OCI-LY1 (cell line): Measurements from ENCODE around the gene PDPR.
"Not testable (repeated sequence)": the region's sequence is repeated elsewhere in the genome, so short reads cannot be mapped to it uniquely, and the experiment has no call there.

Experiments
- H2AFZ ChIP-seq: fragments of 200-600 bp; sonication (generic), shearing (Covaris generic); 2 replicates; pipeline ENCODE4 v1.6.0; 2014; ENCODE audit warnings: antibody characterized with exemption, mild to moderate bottlenecking, low read length
- H3F3A ChIP-seq: fragments of 200-600 bp; sonication (generic), shearing (Covaris generic); 2 replicates; pipeline ENCODE4 v1.6.0; 2014; ENCODE audit warnings: mild to moderate bottlenecking, antibody characterized with exemption, low read length, moderate library complexity; ENCODE audit not compliant: insufficient read depth
- H3K27ac ChIP-seq: fragments of 200-600 bp; sonication (generic); 2 replicates; pipeline ENCODE4 v1.5.1; 2014; ENCODE audit warnings: low read length, mixed run types, mild to moderate bottlenecking, low read depth; ENCODE audit not compliant: poor library complexity, severe bottlenecking
- H3K27me3 ChIP-seq: fragments of 200-600 bp; sonication (generic); 2 replicates; pipeline ENCODE4 v1.6.0; 2014; ENCODE audit warnings: antibody characterized with exemption, mild to moderate bottlenecking, low read length, moderate library complexity; ENCODE audit not compliant: insufficient read depth
- H3K36me3 ChIP-seq: fragments of 200-600 bp; sonication (generic); 2 replicates; pipeline ENCODE4 v1.6.1; 2014; ENCODE audit warnings: mild to moderate bottlenecking, antibody characterized with exemption, low read length, moderate library complexity, mixed read lengths; ENCODE audit not compliant: insufficient read depth
- H3K4me1 ChIP-seq: fragments of 200-600 bp; sonication (generic); 2 replicates; pipeline ENCODE4 v1.5.1; 2014; ENCODE audit warnings: mild to moderate bottlenecking, low read length, moderate library complexity; ENCODE audit not compliant: insufficient read depth, severe bottlenecking
- H3K4me2 ChIP-seq: fragments of 200-600 bp; sonication (generic), shearing (Covaris generic); 2 replicates; pipeline ENCODE4 v1.6.1; 2014; ENCODE audit warnings: low read length
- H3K4me3 ChIP-seq: fragments of 200-600 bp; sonication (generic); 2 replicates; pipeline ENCODE4 v1.5.1; 2014; ENCODE audit warnings: low read length, low read depth, mild to moderate bottlenecking, mixed read lengths; ENCODE audit not compliant: poor library complexity, severe bottlenecking
- H3K79me2 ChIP-seq: fragments of 200-600 bp; shearing (Covaris generic); 2 replicates; pipeline ENCODE4 v1.6.1; 2016; ENCODE audit warnings: mixed run types, low read length, mixed read lengths; ENCODE audit not compliant: insufficient read depth
- H3K9ac ChIP-seq: fragments of 200-600 bp; sonication (generic), shearing (Covaris generic); 2 replicates; pipeline ENCODE4 v1.6.1; 2014; ENCODE audit warnings: mild to moderate bottlenecking, low read length, mixed read lengths
- H3K9me2 ChIP-seq: fragments of 200-600 bp; sonication (generic), shearing (Covaris generic); 2 replicates; pipeline ENCODE4 v1.6.1; 2014; ENCODE audit warnings: low read depth, mild to moderate bottlenecking, low read length, mixed read lengths
- H3K9me3 ChIP-seq: fragments of 200-600 bp; shearing (Covaris generic); 2 replicates; pipeline ENCODE4 v1.6.1; 2014; ENCODE audit warnings: low read length, mixed read lengths
- H4K20me1 ChIP-seq: fragments of 200-600 bp; sonication (generic), shearing (Covaris generic); 2 replicates; pipeline ENCODE4 v1.6.0; 2016; ENCODE audit warnings: mild to moderate bottlenecking, low read length; ENCODE audit not compliant: insufficient read depth

Gene PDPR

DNA sequence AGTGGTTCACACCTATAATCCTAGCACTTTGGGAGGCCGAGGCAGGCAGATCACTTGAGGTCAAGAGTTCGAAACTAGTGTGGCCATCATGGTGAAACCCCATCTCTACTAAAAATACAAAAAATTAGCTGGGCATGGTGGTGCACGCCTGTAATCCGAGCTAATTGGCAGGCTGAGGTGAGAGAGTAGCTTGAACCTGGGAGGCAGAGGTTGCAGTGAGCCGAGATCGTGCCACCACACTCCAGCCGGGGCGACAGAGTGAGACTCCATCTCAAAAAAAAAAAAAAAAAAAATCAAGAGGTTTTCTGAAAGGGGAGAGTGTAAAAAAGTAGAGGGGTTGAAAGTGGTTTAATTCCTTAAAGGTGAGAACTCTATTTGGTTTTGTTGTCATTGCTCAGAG, 21.7 kb downstream of the PDPR start:
- H3K9ac ChIP-seq, H3K4me2 ChIP-seq, H3K4me1 ChIP-seq, H3K9me3 ChIP-seq, H3K4me3 ChIP-seq, H3K27me3 ChIP-seq, H3K9me2 ChIP-seq, H4K20me1 ChIP-seq, H3F3A ChIP-seq, H2AFZ ChIP-seq, H3K27ac ChIP-seq, H3K79me2 ChIP-seq: not testable (repeated sequence)
- peaks cover 61% of the 10 kb centered on the region for H3K36me3 ChIP-seq

DNA sequence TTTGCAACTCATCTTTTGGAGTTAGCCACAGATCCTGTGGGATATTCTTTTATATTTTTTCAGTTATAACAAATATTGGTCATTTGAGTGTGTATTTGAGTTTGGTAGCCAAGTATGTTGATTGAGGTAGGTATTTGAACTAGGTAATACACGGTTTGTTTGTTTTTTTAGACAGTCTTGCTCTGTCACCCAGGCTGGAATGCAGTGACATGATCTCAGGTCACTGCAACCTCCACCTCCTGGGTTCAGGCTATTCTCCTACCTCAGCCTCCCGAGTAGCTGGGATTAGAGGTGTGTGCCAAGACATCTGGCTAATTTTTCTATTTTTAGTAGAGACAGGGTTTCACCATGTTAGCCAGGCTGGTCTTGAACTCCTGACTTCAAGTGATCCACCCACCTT, 22.5 kb downstream of the PDPR start:
- not testable (repeated sequence) for H3K27ac ChIP-seq, H3K9ac ChIP-seq, H3K4me2 ChIP-seq, H3K4me1 ChIP-seq, H3F3A ChIP-seq, H3K9me3 ChIP-seq, H3K4me3 ChIP-seq, H3K79me2 ChIP-seq, H2AFZ ChIP-seq, H3K27me3 ChIP-seq, H3K9me2 ChIP-seq, H4K20me1 ChIP-seq
- H3K36me3 ChIP-seq = peaks cover 65% of the 10 kb centered on the region

- not testable (repeated sequence) for H3K4me3 ChIP-seq, H3F3A ChIP-seq, H3K9me3 ChIP-seq, H3K79me2 ChIP-seq, H2AFZ ChIP-seq, H3K4me1 ChIP-seq, H4K20me1 ChIP-seq, H3K9me2 ChIP-seq, H3K9ac ChIP-seq, H3K27ac ChIP-seq, H3K27me3 ChIP-seq, H3K4me2 ChIP-seq
- H3K36me3 ChIP-seq = peaks cover 53% of the 10 kb centered on the region
Observed at GRCh38 chr16:70142739-70143138, 28.6 kb downstream of the PDPR start.

DNA sequence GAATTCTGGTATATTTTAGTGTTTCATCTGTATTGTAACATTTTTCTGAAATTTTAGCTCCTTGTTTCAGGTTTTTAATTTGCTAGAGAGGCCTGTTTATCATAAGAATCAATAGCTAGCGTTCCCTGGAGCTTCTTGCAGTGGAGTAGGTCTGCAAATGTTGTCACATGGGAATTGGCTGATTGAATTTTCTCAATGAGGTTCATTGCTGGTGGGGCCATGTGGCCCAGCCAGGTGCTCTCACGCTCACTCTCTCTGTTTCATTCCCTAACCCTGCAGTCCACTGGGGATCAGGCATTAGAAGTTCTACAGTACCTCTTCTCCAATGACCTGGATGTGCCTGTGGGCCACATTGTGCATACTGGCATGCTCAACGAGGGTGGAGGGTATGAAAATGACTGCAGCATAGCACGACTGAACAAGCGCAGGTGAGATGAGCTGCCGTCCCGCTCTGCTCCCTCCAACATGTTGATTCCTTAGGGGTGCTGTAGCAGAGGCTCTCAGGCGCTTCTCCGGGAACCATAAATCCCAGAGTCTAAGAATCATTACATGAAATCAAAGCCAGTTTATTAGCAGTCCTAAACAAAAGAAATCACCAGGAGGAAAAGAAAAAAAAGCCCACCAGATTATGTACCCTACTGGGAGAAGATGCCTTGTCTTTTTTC, 29.2 kb downstream of the PDPR start:
- H3K4me3 ChIP-seq, H3K9me2 ChIP-seq, H3K9me3 ChIP-seq, H4K20me1 ChIP-seq, H3K27me3 ChIP-seq, H3K79me2 ChIP-seq, H3K4me1 ChIP-seq, H3K9ac ChIP-seq, H3K4me2 ChIP-seq, H3F3A ChIP-seq, H3K27ac ChIP-seq, H2AFZ ChIP-seq: not testable (repeated sequence)
- peaks cover 56% of the 10 kb centered on the region for H3K36me3 ChIP-seq

DNA sequence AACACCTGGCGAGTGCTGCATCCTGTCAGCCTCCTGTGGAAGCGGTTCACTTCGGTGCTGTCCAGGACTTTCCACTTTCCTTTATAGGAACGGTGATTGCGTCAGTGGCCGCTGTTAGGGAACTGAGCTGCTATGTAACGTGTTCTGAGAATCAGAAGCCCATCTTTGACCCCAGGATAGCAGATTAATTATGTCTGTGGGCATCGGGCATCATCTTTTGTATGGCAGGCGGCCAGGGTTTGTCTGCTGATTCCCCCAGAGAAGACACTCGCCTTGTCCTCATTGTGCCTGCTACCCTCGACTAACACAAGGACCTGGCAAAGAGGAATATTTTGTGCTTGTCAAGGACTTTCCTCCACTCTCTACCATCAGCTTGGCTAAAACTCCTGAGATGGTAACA, 33.7 kb downstream of the PDPR start:
- H3K27me3 ChIP-seq, H3F3A ChIP-seq, H3K9me2 ChIP-seq, H3K4me3 ChIP-seq, H3K79me2 ChIP-seq, H3K27ac ChIP-seq, H3K4me2 ChIP-seq, H2AFZ ChIP-seq, H3K9me3 ChIP-seq, H4K20me1 ChIP-seq, H3K9ac ChIP-seq, H3K4me1 ChIP-seq: not testable (repeated sequence)
- H3K36me3 ChIP-seq = peaks cover 61% of the 10 kb centered on the region

GRCh38 chr16:70148453-70148852, 34.3 kb downstream of the PDPR start:
- H3K9me2 ChIP-seq, H3K4me3 ChIP-seq, H3K27ac ChIP-seq, H3K9ac ChIP-seq, H4K20me1 ChIP-seq, H3K27me3 ChIP-seq, H3F3A ChIP-seq, H3K79me2 ChIP-seq, H2AFZ ChIP-seq, H3K4me1 ChIP-seq, H3K4me2 ChIP-seq, H3K9me3 ChIP-seq: not testable (repeated sequence)
- peaks cover 61% of the 10 kb centered on the region for H3K36me3 ChIP-seq

DNA sequence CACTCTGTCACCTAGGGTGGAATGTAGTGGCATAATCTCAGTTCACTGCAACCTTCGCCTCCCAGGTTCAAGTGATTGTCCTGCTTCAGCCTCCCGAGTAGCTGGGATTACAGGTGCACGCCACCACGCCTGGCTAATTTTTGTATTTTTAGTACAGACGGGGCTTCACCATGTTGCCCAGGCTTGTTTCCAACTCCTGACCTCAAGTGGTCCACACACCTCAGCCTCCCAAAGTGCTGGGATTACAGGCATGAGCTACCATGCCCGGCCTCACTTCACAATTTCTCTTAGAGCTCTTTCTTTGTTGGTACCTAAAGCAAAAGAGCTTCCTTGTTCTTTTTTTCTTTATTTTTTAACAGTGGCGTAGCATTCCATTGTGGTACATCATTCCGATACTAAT, 35.2 kb downstream of the PDPR start:
- not testable (repeated sequence) for H4K20me1 ChIP-seq, H3K4me3 ChIP-seq, H3F3A ChIP-seq, H2AFZ ChIP-seq, H3K27ac ChIP-seq, H3K27me3 ChIP-seq, H3K9ac ChIP-seq, H3K9me2 ChIP-seq, H3K9me3 ChIP-seq, H3K4me2 ChIP-seq, H3K4me1 ChIP-seq, H3K79me2 ChIP-seq
- H3K36me3 ChIP-seq = peaks cover 63% of the 10 kb centered on the region
